G401.6 (cell line): ENCODE data around the gene ISM2.

Source experiments
- FAIRE-seq: peaks from 2 replicates; lab custom pipeline; 2012; peaks lifted over from hg19 to GRCh38; lab: Jason Lieb, UNC

The ISM2 gene

DNA sequence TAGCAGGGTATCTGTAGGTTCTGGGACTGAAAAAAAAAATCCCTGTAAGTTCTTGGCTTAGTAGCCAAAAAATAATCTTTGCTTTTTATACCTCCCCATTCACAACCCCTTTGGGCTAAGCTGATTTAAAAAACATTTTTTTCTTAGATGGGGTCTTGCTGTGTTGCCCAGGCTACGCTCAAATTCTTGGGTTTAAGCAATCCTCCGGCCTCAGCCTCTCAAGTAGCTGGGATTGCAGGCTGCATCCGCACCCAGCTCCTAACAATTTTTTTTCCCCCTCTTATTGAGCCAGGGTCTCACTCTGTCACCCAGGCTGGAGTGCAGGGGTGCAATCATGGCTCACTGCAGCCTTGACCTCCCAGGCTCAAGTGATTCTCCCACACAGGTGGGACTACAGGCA lies 9.1 kb upstream of the ISM2 start:
- no peak for FAIRE-seq

DNA sequence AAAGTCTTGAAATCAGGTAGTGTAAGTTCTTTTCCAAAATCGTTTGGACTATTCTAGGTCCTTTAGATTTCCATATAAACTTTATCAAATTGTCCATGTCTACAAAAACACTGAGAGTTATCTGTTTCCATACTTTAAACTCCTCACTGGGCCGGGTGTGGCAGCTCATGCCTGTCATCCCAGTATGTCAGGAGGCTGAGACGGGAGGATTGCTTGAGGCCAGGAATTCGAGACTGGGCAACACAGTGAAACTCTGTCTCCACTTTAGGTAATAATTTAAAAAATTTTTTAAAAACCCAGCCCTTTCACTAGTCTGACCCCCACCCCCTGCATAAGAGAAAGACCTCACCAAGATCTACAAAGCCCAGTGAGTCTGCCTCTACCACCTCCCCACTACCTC lies 6.4 kb upstream of the ISM2 start:
- no peak for FAIRE-seq

DNA sequence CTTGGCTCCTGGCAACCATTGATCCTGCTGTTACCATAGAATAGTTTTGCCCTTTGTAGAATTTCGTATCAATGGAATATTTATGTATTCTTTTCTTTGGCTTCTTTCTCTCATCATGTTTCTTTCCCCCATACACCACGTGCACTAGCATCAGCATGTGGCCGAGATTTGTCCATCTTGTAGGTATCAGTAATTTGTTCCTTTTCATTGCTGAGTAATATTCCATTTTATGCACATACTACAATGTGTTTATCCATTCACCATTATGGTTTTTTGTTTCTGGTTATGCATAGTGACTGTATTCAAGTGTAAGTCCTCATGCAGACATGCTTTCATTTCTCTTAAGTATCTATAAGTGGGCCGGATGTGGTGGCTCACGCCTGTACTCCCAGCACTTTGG lies 4.5 kb upstream of the ISM2 start:
- FAIRE-seq, result no peak

DNA sequence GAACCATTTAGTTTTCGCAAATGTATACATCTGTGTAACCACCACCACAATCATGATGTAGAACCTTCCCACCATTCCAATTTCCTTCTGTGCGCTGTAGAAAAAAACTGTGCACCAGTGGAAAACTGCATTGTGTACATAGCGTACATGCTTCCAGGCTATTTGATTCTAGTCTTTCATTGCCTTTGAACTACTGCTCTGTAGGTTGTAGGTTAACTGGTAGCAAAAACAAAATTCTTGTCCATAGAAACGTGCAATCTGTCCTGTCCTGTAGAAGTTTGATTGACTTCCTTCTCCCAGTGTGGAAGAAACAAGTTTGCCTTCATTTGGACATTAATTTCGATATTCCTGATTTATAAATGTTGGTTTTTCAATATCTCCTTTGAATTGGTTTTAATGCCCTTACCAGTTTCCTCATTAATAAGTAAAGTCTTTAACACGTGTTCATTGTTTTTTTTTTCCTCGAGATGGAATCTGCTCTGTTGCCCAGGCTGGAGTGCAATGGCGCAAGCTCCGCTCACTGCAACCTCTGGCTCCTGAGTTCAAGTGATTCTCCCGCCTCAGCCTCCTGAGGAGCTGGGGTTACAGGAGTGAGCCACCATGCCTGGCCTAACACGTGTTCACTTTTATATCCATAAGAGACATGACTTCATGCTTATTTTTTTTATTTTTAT lies 3.6 kb upstream of the ISM2 start:
- FAIRE-seq, result peak; percentile 28

DNA sequence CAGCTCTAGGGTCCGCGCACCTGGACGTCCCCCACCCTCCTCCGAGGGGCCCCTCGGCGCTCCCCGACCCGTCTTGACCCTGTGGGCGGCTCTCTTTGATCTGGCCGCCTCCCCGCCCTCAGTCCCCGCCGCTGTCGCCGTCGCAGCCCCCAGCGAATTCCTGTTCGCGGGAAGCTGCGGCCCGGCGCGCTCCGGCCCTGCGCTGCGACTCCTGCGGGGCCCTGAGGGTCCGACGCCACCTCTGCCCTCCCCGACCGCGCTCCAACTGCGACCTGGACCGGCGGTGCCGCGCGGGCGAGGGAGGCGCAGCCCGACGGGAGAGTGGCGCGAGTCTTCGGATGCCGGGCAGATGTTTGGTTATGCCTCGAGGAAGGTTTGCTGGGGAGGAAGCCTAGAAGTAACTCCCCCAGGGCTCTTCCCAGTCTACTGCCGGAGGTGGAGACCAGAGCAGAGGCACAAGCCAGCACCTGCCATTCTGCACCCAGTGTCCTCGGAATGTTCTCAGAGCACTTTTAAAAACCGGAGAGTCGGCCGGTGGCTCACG lies 440 bp upstream of the ISM2 start:
- no peak for FAIRE-seq

DNA sequence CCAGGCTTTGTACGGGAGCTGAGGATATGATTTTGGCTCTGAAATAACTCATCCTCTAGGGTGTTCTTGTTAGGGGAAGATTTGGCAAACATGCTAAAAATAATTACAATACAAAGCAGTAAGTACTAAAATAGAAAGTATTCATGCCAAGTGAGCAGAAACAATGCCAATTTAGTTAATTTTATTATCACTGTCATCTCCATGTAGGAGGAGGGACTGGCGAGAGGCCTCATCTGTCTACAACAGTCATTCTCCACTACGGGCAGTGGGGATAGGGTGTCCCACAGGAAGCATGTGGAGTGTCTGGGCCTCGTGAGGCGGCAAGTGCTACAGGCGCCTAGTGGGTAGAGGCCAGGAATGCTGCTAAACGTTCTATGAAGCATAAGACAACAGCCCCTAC lies 3.3 kb downstream of the ISM2 start:
- no peak for FAIRE-seq

DNA sequence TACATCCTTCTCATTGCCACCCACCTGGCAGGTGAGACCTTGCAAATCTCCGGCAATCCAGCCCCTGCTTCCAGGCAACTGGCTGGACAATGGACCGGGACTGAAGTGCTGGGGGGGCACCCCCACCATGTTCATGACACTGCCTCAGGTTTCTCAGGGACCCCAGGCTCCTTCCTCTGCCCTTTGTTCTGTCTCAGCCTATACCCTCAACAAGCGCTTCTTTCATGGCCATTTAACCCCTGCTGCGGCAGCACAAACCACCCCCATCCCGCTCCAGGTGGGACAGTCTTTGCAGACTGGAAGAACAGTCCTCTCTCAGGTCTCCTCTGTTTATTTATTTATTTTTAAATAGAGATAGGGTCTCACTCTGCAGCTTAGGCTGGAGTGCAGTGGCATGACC lies 7.6 kb downstream of the ISM2 start:
- FAIRE-seq, result no peak

DNA sequence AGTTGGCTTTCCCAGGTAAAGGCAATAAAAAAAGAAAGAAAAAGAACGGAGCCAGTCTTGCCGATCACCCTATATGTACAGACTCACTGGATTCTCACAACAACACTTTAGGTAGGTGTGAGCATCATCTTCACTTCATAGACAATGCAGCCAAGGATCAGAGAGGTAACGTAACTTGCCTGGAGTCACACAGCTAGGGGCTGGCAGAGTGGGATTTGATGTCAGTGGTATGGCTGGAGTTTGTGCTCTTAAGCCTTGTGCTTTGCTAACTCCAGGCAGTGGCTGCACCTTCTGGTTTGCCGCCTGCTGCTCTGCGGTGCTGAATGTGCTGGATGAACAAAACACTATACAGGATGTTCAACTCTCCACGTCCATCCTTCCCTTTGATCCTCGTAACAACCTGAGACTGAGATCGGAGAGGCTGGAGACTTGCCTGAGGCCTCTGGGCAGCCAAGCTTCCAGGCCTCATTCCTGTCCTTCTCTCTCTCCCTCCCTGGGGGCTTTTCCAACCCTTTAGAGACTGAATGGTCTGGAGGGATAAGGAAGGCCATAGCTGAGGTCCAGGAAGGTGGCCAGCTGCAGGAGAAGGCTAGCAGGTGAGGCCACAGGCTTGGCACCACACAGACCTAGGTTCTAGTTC lies 8.1 kb downstream of the ISM2 start:
- no peak for FAIRE-seq

DNA sequence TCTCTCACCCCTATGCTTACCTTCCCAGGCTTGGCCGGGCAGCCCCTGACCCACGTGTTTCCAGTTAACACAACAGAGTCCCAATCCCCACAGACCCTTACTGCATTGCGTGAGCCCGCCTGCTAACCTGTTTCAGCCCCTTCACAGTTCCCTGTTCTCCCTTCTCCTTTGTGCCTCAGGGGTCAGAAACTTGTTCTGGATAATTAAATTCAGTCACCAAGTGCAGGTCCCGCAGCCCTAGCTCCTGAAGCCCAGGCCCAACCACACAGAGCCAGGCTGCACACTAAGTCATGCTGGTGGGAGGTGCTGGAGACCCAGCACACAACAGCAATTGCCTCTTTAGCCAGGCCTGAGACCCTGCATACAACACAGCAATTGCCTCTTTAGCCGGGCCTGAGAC lies 9.6 kb downstream of the ISM2 start:
- no peak for FAIRE-seq

DNA sequence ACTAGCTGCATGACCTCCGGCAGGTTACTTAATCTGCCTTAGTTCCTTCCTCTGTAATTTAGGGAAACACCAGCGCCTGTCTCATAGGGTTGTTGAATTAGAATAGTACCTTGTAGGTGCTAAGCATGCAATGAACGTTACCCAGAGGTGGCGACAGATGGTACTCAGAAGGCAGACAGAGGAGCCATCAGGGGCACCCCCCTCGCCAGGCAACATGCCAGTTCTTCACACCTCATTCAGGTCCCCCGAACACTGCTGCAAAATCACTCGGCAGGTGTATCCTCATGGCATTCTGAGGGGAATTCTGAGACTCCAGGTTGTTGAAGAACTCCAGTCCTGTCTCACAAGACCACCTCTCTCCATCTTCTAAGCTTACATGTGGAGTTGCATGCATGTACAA lies 10.1 kb downstream of the ISM2 start:
- FAIRE-seq, result no peak

DNA sequence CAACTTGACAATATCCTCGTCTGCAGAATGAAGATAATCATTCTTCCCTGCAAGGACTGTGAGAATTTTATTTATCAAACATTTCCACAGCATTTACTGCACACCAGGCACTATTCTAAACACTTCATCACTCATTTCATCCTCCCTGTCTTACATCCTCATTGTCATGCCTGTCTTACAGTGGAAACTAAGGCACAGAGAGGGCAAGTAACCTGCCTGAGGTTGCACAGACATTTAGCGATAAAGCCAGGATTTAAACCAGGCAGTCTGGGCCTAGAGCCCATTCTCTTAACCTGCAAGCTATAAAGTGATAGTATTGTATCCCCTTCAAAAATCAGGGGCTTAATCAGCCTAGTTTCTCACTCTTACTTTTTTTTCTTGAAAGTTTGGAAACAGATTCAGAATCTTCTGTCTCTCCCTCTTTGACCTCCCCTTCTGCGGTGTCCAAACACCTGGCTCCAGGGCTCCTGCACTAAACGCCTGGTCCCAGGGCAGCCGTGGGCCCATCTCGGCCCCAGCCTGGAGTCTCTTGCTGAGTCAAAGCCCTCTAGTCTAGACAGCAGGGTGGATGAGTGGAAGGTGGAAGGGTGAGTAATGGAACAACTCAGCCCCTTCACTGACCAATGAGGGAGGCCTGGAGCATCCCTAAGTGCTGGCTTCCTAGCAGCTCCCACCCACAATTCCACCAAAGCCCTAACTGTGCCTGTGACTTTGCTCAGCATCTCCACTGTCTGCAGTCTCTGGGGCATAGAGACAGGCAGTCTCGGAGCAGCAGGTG lies 12.5 kb downstream of the ISM2 start:
- FAIRE-seq, result no peak

DNA sequence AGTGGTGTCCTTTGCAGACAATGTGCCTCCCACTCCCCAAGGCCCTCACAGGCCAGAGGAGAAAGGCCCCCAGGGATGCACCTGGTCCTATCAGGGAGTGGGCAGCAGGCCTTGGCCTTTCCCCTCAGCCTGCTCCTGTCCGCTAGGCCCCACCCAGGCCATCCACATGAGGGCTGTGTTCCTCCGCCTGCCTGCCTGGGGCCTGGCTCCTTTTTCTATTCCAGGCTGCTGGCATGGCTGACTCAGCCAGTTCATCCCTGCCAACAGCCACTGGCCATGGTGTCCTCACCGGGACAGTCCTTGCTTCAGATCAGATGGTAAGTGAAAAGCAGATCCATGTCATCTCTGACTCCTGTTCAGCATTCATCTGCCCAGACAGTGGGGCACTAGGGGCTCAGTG lies 13.4 kb downstream of the ISM2 start:
- no peak for FAIRE-seq

DNA sequence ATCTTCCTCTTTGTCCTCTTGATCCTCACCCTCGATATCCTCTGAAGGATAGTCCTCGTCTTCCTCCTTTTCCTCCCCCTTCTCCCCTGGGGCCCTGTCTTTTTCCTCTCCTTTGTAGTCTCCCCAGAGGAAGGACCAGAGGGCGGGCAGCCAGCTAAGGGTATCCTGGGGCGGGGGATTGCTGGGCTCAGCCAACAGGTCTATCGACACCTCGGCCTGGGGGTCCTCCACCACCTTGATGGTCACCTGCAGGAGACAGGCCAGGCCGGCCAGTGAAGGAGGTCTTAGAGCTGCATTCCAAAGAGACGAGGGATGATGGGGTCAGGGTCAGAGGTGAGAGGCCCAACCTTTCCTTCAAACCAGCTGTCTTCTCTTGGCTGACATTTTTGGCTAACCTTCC lies 16.2 kb downstream of the ISM2 start:
- no peak for FAIRE-seq

DNA sequence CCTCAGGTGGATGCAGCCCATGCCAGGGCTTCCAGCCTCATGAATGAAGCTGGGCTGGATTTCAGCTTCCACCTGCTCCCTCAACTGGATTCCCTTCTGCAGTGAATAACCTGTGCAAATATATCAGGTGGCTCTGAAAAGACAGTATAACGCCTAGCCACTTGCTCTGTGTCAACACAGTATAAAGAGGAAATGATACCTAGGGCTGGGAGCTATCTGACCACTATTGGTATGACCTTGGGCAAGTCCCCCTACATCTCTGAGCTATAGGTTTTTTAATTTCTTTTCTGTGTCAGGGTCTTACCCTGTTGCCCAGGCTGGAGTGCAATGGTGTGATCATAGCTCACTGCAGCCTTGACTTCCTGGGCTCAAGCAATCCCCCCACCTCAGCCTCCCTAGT lies 19.8 kb downstream of the ISM2 start:
- FAIRE-seq, result no peak

DNA sequence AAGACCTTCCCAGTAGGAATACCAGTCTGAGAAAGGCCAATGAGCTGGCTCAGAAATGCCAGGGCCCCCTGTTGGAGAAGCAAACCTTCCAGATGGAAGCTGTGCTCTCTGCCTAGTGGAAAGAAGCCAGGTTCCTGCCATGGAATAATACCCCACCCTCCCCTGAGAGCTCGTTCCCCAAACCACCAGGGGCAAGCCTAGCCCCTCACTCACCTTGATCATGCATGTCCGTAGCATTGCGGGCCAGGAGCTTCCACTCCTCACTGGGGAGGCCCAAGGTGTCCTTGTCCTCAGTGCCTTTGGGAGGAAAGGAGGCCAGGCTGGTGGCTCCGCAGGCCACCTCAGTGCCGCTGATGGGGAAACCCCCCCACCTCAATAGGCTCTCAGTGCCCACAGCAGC lies 20.6 kb downstream of the ISM2 start:
- no peak for FAIRE-seq

DNA sequence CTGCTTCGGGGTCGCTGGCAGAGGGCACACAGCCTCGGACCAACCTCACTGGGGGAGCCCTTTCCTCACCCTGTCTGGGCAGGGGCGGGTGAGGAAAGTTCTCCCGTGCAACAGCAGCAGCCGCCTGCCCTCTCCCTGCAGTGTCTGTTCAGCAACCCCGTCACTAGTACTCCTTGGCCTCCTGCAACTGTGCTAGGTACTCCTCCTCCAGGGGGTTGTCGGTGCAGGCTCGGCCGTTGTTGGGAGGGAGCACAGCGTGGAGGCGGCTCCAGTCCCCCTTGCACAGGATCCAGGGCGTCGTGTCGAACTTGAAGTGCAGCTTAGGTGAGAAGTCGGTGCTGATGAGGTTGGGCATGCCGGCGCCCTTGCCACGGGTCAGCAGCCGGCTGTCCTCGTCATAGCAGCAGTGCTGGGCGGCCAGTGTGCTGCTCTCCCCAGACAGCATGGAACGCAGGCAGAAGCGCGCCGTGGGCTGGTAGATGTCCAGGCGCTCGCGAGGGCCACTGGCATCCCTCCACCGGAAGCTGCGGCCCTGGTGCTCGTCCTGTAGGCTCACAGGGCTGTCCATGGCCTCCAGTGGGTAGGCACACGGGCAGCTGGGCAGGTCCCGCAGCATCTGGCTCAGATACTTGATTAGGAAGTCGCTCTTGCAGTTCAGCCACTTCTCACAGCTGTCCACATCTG lies 23.0 kb downstream of the ISM2 start:
- FAIRE-seq, result no peak

DNA sequence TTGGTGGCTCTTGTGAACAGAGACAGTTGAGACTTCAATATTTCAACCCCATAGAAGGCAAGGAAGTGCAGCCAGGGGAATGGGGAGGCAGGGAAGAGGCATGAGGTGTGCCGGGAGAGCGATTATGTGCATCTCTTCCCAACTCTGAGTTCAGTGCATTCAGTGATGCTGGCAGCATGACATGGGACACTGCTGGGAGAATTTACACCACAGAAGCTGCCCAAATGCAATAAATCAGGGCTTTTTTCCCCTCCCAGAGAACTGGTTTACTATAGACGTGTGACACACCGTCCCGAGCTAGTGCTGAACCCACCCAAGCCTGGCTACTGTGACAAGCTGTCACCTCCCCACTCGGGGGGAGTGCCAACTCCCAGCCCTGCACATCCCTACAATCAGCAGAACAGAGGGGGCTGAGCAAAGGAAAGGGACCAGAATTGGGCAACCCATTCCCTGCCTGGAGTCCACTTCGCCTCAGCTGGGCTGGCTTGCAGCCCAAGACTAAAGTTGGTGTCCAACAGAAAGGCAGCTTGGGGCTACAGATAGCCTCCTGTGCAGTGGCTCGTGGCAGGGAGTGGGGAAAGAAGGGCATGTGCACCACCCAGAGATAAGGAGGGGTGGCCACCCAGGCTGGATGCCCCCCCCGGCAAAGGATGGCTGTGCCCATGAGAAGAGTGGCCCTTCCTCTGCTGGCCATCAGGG lies 24.0 kb downstream of the ISM2 start:
- no peak for FAIRE-seq

DNA sequence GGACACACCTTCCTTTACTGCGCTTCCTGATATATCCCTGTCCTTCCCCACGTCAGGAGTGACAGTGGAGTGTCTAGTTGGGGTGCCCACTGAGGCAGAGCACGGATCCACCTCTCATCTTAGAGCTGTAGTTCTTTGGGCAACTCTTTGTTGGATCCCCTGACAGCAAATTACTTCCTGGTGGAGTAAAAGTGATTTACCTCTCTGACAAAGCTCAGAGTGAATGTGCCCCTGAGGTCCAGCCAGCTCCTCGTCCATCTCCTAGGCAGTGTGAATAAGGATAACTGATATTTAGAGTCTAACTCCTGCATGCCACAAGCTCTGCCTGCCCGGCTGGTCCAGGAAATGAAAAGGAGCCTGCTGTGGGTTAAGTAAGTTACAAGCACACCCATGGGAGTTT lies 24.7 kb downstream of the ISM2 start:
- no peak for FAIRE-seq

DNA sequence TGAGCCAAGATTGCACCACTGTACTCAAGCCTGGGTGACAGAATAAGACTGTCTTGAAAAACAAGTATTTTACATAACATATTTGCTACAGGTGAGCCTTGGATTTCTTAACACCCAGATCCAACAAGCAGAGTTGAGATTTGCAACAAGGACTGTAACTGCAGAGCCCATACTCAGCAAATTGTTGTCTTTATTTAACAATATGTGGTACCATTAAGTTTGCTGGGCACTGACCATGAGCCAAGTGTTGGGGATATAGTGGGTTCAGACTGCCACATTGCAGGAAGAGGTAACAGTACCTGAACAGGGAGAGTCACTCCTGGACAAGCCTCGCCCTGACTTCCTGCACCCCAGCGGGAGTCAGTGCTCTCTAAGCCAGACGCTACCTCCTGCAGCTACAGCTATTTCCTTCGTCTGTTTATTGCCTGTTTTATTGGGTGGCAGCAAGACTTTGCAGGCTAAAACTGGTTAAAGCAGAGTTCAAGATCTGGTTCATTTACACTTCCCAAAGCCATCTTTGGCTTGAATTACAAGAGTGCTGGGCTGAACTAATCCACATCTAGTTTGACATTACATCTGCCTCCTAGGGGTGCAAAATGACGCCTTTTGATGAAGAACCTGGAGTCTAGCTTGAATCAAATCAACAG lies 28.3 kb downstream of the ISM2 start:
- no peak for FAIRE-seq

DNA sequence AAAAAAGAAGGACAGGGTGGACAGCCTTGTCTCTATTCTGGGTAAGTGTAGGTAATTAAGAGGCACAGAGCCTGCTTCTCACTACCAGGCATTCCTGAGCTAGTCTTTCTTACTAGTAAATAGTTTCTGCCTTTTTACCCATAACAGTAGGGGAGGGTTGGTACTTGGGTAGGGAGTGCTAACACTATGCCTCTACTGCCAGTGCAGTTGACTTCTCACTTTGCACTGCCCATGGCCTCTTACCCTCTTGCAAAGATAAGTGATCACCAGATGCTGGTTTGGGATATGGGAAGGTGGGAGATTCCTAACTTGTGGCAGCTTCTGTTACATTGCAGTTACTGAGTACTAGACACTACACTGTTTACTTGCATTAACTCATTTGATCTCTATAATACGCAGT lies 29.1 kb downstream of the ISM2 start:
- no peak for FAIRE-seq

DNA sequence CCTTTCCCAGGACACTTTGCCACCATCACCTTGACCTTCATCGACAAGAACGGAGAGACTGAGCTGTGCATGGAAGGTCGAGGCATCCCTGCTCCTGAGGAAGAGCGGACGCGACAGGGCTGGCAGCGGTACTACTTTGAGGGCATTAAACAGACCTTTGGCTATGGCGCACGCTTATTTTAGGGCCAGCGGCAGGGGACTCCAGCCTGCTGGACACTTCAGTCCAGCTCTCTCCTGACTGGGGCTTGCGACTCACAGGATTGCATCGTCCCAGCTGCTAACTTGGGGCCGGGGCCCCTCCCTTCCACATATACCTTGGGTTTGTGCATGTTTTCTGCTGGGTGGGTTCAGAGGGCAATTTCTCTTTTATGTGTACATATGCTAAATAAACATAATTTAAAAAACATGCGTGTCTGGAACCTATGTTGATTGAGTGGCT lies 29.5 kb downstream of the ISM2 start:
- no peak for FAIRE-seq

DNA sequence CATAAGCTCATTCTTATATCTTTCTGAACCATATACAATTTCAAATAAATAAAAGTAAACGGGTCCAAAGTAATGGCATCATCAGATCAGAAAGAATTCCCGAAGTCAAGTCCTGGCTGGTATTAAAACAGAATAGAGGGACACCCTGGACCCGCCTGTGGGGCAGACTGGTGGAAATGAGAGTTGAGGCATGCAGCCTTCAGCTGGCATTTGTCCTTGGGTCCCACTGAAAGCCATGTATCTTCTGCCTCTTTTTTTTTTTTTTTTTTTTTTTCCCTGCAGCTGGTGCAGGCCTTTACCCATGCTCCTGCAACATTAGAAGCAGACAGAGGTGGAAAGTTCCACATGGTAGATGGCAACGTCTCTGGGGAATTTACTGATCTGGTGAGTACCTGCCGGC lies 30.8 kb downstream of the ISM2 start:
- no peak for FAIRE-seq
